Keratinocyte (primary cell): ENCODE measurements around the gene SALL2.

Source experiments
- EZH2 ChIP-seq: IDR thresholded peaks from one replicate; pipeline ENCODE4 v1.6.1; 2012; ENCODE audit warnings: inconsistent platforms, mild to moderate bottlenecking, low read length, moderate library complexity
- TF ChIP-seq, protein P1 (sequence below), 3 experiments: IDR thresholded peaks in 1 of 3; conservative IDR thresholded peaks in 1 of 3; optimal IDR thresholded peaks in 1 of 3; 2 replicates in 2 of 3; 3 replicates in 1 of 3; pipeline versions ENCODE3 to v1.5.1; 2011; ENCODE audit warnings: low read length in 3 of 3, mild to moderate bottlenecking in 3 of 3, moderate library complexity in 2 of 3, control low read depth in 1 of 3, inconsistent platforms in 1 of 3; ENCODE audit not compliant: insufficient read depth in 2 of 3; ENCODE audit errors: extremely low read depth in 1 of 3

DNA sequence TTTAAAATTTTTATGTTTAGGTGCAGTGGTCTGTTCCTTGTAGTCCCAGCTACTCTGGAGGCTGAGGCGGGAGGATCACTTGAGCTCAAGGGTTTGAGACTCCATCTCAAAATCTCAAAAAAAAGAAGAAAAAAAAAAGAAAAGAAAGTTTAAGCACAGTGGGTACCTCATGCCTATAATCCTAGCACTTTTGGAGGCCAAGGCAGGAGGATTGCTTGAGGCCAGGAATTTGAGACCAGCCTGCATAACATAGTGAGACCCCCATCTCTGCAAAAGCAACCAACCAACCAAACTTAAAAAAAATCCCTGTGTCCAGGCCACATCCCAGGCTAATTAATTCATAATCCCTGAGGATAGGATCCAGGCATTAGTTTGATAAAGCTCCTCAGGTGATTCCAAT lies 3.4 kb upstream of the SALL2 start:
- TF ChIP-seq, protein P1, sequence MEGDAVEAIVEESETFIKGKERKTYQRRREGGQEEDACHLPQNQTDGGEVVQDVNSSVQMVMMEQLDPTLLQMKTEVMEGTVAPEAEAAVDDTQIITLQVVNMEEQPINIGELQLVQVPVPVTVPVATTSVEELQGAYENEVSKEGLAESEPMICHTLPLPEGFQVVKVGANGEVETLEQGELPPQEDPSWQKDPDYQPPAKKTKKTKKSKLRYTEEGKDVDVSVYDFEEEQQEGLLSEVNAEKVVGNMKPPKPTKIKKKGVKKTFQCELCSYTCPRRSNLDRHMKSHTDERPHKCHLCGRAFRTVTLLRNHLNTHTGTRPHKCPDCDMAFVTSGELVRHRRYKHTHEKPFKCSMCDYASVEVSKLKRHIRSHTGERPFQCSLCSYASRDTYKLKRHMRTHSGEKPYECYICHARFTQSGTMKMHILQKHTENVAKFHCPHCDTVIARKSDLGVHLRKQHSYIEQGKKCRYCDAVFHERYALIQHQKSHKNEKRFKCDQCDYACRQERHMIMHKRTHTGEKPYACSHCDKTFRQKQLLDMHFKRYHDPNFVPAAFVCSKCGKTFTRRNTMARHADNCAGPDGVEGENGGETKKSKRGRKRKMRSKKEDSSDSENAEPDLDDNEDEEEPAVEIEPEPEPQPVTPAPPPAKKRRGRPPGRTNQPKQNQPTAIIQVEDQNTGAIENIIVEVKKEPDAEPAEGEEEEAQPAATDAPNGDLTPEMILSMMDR (optimal IDR thresholded peaks at IDR 0.05 in 1 of 3, IDR thresholded peaks at IDR 0.05 in 1 of 3, conservative IDR thresholded peaks at IDR 0.05 in 1 of 3; ENCODE audit: extremely low read depth in 1 of 3, insufficient read depth in 2 of 3, low read length in 3 of 3): no peak
- no peak for TF ChIP-seq EZH2
